RWPE1 (cell line): ENCODE results near the gene KRT24.

Experiments
- CTCF ChIA-PET: fragments of 350-600 bp; sonication (Branson Sonifier 250); formaldehyde crosslinking; extraction: SDS; loops from one replicate; lab custom pipeline; 2021; lab: Yijun Ruan, JAX
- POLR2A ChIA-PET: fragments of 400-600 bp; formaldehyde crosslinking; extraction: SDS; loops from one replicate; lab custom pipeline; 2020; ENCODE audit warnings: antibody characterized with exemption; ENCODE audit not compliant: low non-redundant PET; lab: Yijun Ruan, JAX
- DNase-seq: peaks from one replicate; pipeline ENCODE4 v3.0.0; 2012; ENCODE audit warnings: low spot score
- H3K27ac ChIP-seq: fragments of 450-650 bp; 2 replicates; pipeline ENCODE4 v1.5.1; 2017
- CTCF ChIP-seq: fragments of 450-650 bp; conservative IDR thresholded peaks from 2 replicates; pipeline ENCODE4 v1.5.1; 2017; ENCODE audit warnings: low read depth, mild to moderate bottlenecking

Gene KRT24

DNA sequence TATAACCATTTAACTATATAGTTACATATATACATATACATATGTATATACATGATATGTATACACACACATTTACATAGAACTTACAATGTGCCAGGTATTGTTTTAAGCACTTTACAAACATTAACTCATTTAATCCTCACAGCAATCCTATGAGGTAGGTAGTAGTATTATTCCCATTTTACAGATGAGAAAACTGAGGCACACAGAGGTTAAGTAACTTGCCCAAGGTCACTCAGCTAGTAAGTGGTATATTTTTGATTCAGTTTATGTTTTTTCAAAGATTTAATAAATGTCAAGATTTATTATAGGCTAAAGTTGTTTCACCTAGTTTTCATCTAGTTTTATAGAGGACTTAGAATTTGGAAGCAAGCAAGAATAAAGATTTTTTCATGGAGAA is 45.2 kb downstream of the KRT24 start:
- ChIA-PET CTCF (interaction anchor here (1.1 kb wide), 1 partner anchor 39 kb away, joined by 3 read pairs; no protein-coding TSS in a partner anchor), POLR2A (no interaction called here)
- no peak for TF ChIP-seq CTCF
- H3K27ac ChIP-seq: no peak overlapping the region
- DNase-seq: no peak

GRCh38 chr17:40651939-40652338 is 51.6 kb downstream of the KRT24 start:
- TF ChIP-seq CTCF: no peak
- CTCF ChIA-PET: interaction anchor here (0.7 kb wide), 1 partner anchor 227 kb away, joined by 5 read pairs; no protein-coding TSS in a partner anchor
- POLR2A ChIA-PET: no interaction called here
- H3K27ac ChIP-seq: no peak overlapping the region
- DNase-seq: no peak

DNA sequence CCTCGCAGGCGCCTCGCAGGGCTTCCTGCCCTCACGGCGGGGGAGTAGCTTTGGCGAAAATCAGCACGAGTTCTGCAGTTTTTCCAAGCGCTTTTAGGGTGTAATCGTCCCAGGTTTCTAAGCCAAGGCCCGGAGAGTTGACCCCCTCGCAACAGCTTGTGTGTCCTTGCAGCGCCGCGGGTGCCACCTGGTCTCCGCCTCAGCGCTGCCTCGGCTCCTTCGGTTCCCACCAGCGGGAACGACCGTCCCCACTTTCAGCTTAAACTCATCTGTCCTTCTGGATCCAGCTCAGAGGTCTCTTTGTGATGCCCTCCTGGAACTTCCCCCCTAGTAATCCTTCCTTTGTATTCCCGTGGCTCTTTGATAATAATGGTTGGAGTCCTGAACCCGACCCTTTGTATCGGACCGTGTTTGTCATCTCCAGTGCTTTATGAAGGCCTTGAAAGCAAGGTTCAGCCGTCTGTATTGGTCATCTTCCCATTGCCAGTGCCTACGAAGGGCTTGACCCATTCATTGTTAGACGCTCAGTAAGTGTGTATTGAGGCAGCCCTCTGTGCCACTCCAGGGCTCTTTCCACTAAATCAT is 55.1 kb downstream of the KRT24 start:
- ChIA-PET CTCF (interaction anchor here (0.5 to 0.7 kb wide), 3 partner anchors 28 to 1265 kb away, joined by 3 to 5 read pairs (median 3); no protein-coding TSS in a partner anchor), POLR2A (interaction anchor here (0.6 kb wide), 1 partner anchor 19 kb away, joined by 3 read pairs; no protein-coding TSS in a partner anchor)
- no peak for TF ChIP-seq CTCF
- peak overlapping the region; percentile 90 for H3K27ac ChIP-seq
- no peak for DNase-seq
